Prostate gland (tissue), 2 donors: Measurements from ENCODE around the gene ZDHHC22. TPM values are rescaled to one million over a fixed set of nuclear protein-coding genes. Genes with fewer than 3 reads are reported as not detected.

Experiments used
- DNase-seq: peaks from one replicate; pipeline ENCODE4 v3.0.0-alpha.2; 2019; ENCODE audit warnings: low spot score
- H3K27ac ChIP-seq, 2 donors: fragments of 200-600 bp; sonication (generic); 2 replicates each; pipeline ENCODE4 v1.5.1; 2017 to 2019
- H3K27me3 ChIP-seq: fragments of 200-600 bp; sonication (generic); replicated peaks from 2 replicates; pipeline ENCODE4 v1.5.1; 2019; ENCODE audit not compliant: insufficient read depth
- H3K36me3 ChIP-seq, 2 donors: fragments of 200-600 bp; sonication (generic); 1 replicate in 1 of 2; 2 replicates in 1 of 2; pipeline versions ENCODE4 v1.5.1 to v1.8.1; 2017 to 2019
- H3K4me1 ChIP-seq: fragments of 200-600 bp; sonication (generic); replicated peaks from 2 replicates; pipeline ENCODE4 v1.5.1; 2019
- H3K4me3 ChIP-seq, 2 donors: fragments of 200-600 bp; sonication (generic); 2 replicates each; pipeline ENCODE4 v1.5.1; 2017 to 2019
- H3K9me3 ChIP-seq: fragments of 200-600 bp; sonication (generic); 2 replicates; pipeline ENCODE4 v1.5.1; 2017
- POLR2A ChIP-seq: fragments of 450-650 bp; IDR thresholded peaks from one replicate; pipeline ENCODE4 v1.6.1; 2016; ENCODE audit warnings: antibody characterized with exemption, mild to moderate bottlenecking
- POLR2AphosphoS5 ChIP-seq: sonication (generic); formaldehyde crosslinking; IDR thresholded peaks from one replicate; pipeline ENCODE4 v1.6.1; 2017; ENCODE audit warnings: antibody characterized with exemption
- WGBS: methylation state at CpG from one replicate; pipeline ENCODE4 v1.1.5; 2018; 5-methylcytosine and 5-hydroxymethylcytosine counted together
- intact Hi-C: fragments of 100-400 bp; cut with DNase I; formaldehyde crosslinking; loops from one replicate; pipeline ENCODE4 v1.14.2; 2022
- total RNA-seq, 2 donors: library from RNA; depleted of rRNA; stranded (reverse); fragments of >200 nt; gene quantifications; one replicate each; pipeline ENCODE4 v1.1.0, GENCODE V29; 2016
- TF ChIP-seq, protein P1 (sequence below), 4 experiments: fragments of 200-600 bp in 2 of 4; fragments of 450-650 bp in 2 of 4; sonication (generic) in 2 of 4; IDR thresholded peaks; 1 replicate in 3 of 4; 2 replicates in 1 of 4; pipeline ENCODE4 v1.5.1; 2016 to 2019; ENCODE audit warnings: antibody characterized with exemption in 4 of 4, mild to moderate bottlenecking in 2 of 4, moderate library complexity in 2 of 4

ZDHHC22 gene
- total RNA-seq, 2 donors from 2014 or later, result 0.11 TPM; not detected in 1

DNA sequence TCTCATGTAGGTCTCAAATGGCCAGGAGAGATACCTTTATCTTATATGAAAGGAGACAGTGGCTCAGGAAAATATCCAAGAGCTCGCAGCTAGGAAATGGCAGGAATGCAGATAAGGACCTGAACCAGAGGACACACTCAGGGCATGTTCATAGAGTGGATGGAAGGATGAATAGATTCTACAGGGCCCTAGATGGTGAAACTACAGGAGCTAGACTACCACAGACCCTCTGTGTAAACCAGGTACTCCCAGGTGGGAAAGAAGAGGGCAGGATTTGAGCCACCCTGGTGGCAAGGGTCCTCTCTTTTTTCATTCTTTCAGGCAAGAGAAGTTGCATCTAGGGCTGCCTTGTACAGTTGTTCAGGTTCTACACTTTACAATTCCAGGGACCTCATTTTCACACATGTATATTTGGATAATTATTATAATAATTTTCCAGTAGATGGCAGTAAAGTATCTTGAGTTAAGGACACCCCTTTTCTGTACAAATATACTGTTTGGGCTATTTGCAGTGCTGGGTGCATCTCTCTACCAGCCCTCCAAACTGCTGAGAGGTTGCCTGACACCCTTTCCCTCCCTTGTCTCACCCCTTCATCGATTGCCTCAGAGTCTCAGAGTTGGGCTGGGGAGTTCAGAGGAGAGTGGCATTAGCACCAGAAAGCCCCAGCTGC, 10.5 kb upstream of the ZDHHC22 start:
- H3K9me3 ChIP-seq, result no peaks in the 10 kb centered on the region
- intact Hi-C loops, result no loop called here
- no peak for DNase-seq
- TF ChIP-seq POLR2A, result no peak
- TF ChIP-seq POLR2AphosphoS5, result no peak
- TF ChIP-seq, protein P1, sequence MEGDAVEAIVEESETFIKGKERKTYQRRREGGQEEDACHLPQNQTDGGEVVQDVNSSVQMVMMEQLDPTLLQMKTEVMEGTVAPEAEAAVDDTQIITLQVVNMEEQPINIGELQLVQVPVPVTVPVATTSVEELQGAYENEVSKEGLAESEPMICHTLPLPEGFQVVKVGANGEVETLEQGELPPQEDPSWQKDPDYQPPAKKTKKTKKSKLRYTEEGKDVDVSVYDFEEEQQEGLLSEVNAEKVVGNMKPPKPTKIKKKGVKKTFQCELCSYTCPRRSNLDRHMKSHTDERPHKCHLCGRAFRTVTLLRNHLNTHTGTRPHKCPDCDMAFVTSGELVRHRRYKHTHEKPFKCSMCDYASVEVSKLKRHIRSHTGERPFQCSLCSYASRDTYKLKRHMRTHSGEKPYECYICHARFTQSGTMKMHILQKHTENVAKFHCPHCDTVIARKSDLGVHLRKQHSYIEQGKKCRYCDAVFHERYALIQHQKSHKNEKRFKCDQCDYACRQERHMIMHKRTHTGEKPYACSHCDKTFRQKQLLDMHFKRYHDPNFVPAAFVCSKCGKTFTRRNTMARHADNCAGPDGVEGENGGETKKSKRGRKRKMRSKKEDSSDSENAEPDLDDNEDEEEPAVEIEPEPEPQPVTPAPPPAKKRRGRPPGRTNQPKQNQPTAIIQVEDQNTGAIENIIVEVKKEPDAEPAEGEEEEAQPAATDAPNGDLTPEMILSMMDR (IDR thresholded peaks at IDR 0.05), result peak in 3 of 4 experiments; percentile 11 to 29 (median 17)
- H3K27ac ChIP-seq, result no peak overlapping the region
- no peaks in the 10 kb centered on the region for H3K27me3 ChIP-seq
- no peaks in the 10 kb centered on the region for H3K36me3 ChIP-seq
- H3K4me1 ChIP-seq, result no peaks in the 10 kb centered on the region
- no peak overlapping the region for H3K4me3 ChIP-seq
- 28% methylated on average over 2 of the region's 2 CpGs for WGBS

DNA sequence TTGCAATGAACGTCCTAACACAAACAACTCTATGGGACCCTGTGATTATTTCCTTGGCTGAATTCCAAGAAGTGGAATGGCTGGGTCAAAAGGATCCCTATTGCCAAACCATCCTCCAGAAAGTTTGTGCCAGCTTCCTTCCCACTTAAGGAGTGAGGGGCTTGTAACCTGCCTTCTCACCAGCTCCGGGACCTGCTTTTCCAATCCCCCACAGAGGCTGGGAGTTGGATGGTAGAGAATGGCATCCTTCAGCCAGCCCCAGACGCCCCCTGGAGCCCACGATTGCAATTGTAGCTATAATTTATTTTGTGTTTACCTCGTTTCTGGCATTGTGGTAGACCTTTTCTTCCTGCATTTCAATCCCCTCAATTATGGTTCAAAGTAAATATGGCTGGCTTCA, 9.7 kb upstream of the ZDHHC22 start:
- Histone ChIP-seq H3K4me1 (no peaks in the 10 kb centered on the region), H3K27me3 (no peaks in the 10 kb centered on the region), H3K4me3 (no peak overlapping the region), H3K27ac (no peak overlapping the region), H3K36me3 (no peaks in the 10 kb centered on the region), H3K9me3 (no peaks in the 10 kb centered on the region)
- TF ChIP-seq, protein P1 (IDR thresholded peaks at IDR 0.05), result peak in 1 of 4 experiments; percentile 11
- no peak for TF ChIP-seq POLR2AphosphoS5
- intact Hi-C loops, result no loop called here
- no peak for DNase-seq
- WGBS, result 5% methylated on average over 5 of the region's 5 CpGs

DNA sequence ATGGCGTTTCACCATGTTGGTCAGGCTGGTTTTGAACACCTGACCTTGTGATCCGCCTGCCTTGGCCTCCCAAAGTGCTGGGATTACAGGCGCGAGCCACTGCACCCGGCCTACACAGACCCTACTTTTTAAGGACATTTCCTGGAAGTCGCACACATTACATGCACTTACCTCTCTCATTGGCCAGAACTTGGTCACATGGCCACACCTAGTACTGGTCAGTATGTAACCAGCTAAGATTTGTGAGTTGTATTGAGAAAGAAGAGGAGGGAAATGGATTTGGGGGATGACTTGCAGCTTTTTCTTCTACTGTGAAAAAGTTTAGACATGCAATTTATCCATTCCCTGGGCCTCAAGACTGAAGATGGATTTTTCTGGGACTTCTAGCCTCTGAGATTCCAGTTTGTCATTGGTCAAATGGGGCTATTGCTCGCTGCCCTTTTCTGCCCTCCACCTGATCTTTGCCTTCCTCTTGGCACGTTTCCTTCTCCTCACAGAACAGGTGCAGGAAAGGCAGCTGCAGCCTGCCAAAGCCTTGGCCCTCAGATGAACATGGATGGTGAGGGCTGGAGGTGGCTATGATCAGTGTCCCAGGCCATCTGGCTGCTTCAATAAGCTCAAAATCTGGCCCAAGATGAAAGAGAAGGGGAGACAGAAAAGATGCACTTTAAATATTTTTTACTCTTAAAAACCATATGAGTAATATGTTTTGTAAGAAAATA, 7.1 kb upstream of the ZDHHC22 start:
- 72% methylated on average over 8 of the region's 8 CpGs for WGBS

DNA sequence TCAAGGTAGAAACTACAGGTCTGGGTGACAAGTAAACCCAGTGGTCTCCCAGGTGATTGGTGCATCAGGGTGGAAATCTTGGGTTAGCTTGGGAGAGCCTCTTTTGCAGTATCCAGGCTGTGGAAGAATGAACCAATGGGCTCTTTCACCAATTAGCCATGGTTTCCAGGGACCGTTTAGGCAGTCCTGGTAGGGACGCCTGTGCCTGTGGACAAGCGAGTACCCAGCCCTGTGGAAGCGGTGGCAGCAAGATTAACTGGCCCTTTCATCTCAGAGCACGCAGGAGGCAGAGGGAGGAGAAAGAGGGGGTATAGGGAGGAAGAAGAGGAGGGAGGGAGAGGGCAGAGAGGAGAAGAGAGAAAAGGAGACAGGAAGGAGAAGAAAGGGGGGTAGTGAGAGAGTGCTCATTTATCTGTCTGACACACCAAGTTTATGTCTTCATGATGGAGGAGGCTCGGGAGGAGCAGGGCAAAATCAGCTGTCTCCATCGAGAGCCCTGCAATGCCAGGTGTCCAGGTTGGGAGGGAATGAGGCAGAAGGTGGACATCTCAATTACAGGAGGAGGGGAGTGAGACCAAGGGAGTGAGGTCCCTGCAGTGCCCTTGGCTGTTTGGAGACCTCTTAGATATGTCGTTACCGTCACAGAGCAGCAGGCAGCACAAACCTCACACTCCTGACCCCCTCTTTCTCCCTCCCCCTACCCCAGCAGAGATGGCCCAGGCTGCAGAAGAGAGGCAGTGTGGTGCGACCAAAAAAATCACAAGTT, 4.6 kb upstream of the ZDHHC22 start:
- no peak for DNase-seq
- Histone ChIP-seq H3K9me3 (no peaks in the 10 kb centered on the region), H3K36me3 (no peaks in the 10 kb centered on the region), H3K27ac (no peak overlapping the region), H3K4me3 (no peak overlapping the region), H3K27me3 (peaks cover 4% of the 10 kb centered on the region), H3K4me1 (peaks cover under 1% of the 10 kb centered on the region)
- TF ChIP-seq POLR2A, result no peak
- TF ChIP-seq, protein P1 (IDR thresholded peaks at IDR 0.05), result no peak
- no peak for TF ChIP-seq POLR2AphosphoS5
- intact Hi-C loops, result no loop called here
- WGBS, result 7% methylated on average over 10 of the region's 10 CpGs

More for the DNA sequence above, 7.1 kb upstream of the ZDHHC22 start:
- Histone ChIP-seq H3K4me3 (no peak overlapping the region), H3K4me1 (no peaks in the 10 kb centered on the region), H3K27ac (no peak overlapping the region), H3K27me3 (no peaks in the 10 kb centered on the region), H3K9me3 (no peaks in the 10 kb centered on the region), H3K36me3 (no peaks in the 10 kb centered on the region)
- intact Hi-C loops, result no loop called here
- DNase-seq, result no peak
- TF ChIP-seq, protein P1 (IDR thresholded peaks at IDR 0.05), result no peak
- TF ChIP-seq POLR2A, result no peak
- no peak for TF ChIP-seq POLR2AphosphoS5
